Hepatocyte (in vitro differentiated cells): ENCODE results near the gene TACR2. TPM values are rescaled to one million over a fixed set of nuclear protein-coding genes. Genes with fewer than 3 reads are reported as not detected.

Experiments used
- DNase-seq: peaks from one replicate; pipeline ENCODE4 v3.0.0-alpha.2; 2016; ENCODE audit warnings: low spot score
- H2AFZ ChIP-seq: fragments of 200-600 bp; sonication (generic); 2 replicates; pipeline ENCODE4 v1.6.0; 2016; ENCODE audit warnings: antibody characterized with exemption, mild to moderate bottlenecking
- H3K27ac ChIP-seq: fragments of 200-600 bp; sonication (generic); 2 replicates; pipeline ENCODE4 v1.5.1; 2016; ENCODE audit warnings: mild to moderate bottlenecking
- H3K27me3 ChIP-seq: fragments of 200-600 bp; sonication (generic); 2 replicates; pipeline ENCODE4 v1.6.1; 2016
- H3K36me3 ChIP-seq: fragments of 200-600 bp; sonication (generic); replicated peaks from 2 replicates; pipeline ENCODE4 v1.5.1; 2016; ENCODE audit warnings: low read depth; ENCODE audit not compliant: insufficient read depth
- H3K4me1 ChIP-seq: fragments of 200-600 bp; sonication (generic); 2 replicates; pipeline ENCODE4 v1.5.1; 2016; ENCODE audit warnings: mild to moderate bottlenecking, moderate library complexity; ENCODE audit not compliant: insufficient read depth
- H3K4me2 ChIP-seq: fragments of 200-600 bp; sonication (generic); 2 replicates; pipeline ENCODE4 v1.6.0; 2016
- H3K4me3 ChIP-seq: fragments of 200-600 bp; sonication (generic); 2 replicates; pipeline ENCODE4 v1.5.1; 2016; ENCODE audit warnings: mild to moderate bottlenecking
- H3K79me2 ChIP-seq: fragments of 200-600 bp; sonication (generic); 2 replicates; pipeline ENCODE4 v1.6.0; 2017; ENCODE audit warnings: mild to moderate bottlenecking
- H3K9me2 ChIP-seq: fragments of 200-600 bp; sonication (generic); replicated peaks from 2 replicates; pipeline ENCODE4 v1.6.0; 2017; ENCODE audit warnings: mild to moderate bottlenecking; ENCODE audit not compliant: insufficient read depth
- H3K9me3 ChIP-seq: fragments of 200-600 bp; sonication (generic); 2 replicates; pipeline ENCODE4 v1.5.1; 2016; ENCODE audit warnings: low read depth, mild to moderate bottlenecking
- H4K20me1 ChIP-seq: fragments of 200-600 bp; sonication (generic); 2 replicates; pipeline ENCODE4 v1.6.0; 2016; ENCODE audit warnings: mild to moderate bottlenecking; ENCODE audit not compliant: insufficient read depth, poor library complexity, severe bottlenecking
- CTCF ChIP-seq: fragments of 200-600 bp; sonication (generic); IDR thresholded peaks from 2 replicates; pipeline ENCODE4 v1.5.1; 2016; ENCODE audit warnings: antibody characterized with exemption, mild to moderate bottlenecking; ENCODE audit not compliant: poor library complexity
- EZH2 ChIP-seq: fragments of 200-600 bp; sonication (generic); IDR thresholded peaks from 2 replicates; pipeline ENCODE4 v1.6.1; 2016; ENCODE audit warnings: antibody characterized with exemption, mild to moderate bottlenecking, borderline replicate concordance
- EZH2phosphoT487 ChIP-seq: fragments of 200-600 bp; sonication (generic); IDR thresholded peaks from one replicate; pipeline ENCODE4 v1.6.1; 2018; ENCODE audit warnings: antibody characterized with exemption, mild to moderate bottlenecking, low read depth, moderate library complexity; ENCODE audit not compliant: unreplicated experiment, severe bottlenecking
- WGBS: methylation state at CpG from one replicate; pipeline ENCODE4 v1.1.6; 2016; ENCODE audit warnings: low lambda C conversion rate; ENCODE audit errors: missing lambda C conversion rate; 5-methylcytosine and 5-hydroxymethylcytosine counted together
- polyA plus RNA-seq: library from polyadenylated mRNA; unstranded; fragments of >200 nt; fragmentation: Nextera tagmentation; extraction: Ambion mirVana; gene quantifications from 2 replicates; pipeline ENCODE4 v1.2.1, GENCODE V29; 2016
- total RNA-seq: library from RNA; depleted of rRNA; stranded (reverse); fragments of >200 nt; gene quantifications from 2 replicates; pipeline ENCODE4 v1.2.3, GENCODE V29; 2014

TACR2 gene
- total and polyA plus RNA-seq, 2 experiments from 2014 or later = 0.07 TPM; not detected in 1

GRCh38 chr10:69421611-69422308 lies 5.0 kb upstream of the TACR2 start:
- Histone ChIP-seq H3K36me3 (no peaks in the 10 kb centered on the region), H3K79me2 (no peaks in the 10 kb centered on the region), H3K9me3 (no peaks in the 10 kb centered on the region), H3K4me3 (no peak overlapping the region), H3K4me2 (no peak overlapping the region), H3K4me1 (peaks cover 28% of the 10 kb centered on the region), H4K20me1 (no peaks in the 10 kb centered on the region), H2AFZ (no peak overlapping the region), H3K27me3 (no peaks in the 10 kb centered on the region), H3K27ac (no peak overlapping the region), H3K9me2 (no peaks in the 10 kb centered on the region)
- WGBS = 55% methylated on average over 13 of the region's 13 CpGs
- TF ChIP-seq EZH2phosphoT487 (no peak), CTCF (no peak), EZH2 (no peak)
- DNase-seq = peak; percentile 57

- Histone ChIP-seq H3K36me3 (no peaks in the 10 kb centered on the region), H4K20me1 (no peaks in the 10 kb centered on the region), H2AFZ (no peak overlapping the region), H3K79me2 (no peaks in the 10 kb centered on the region), H3K27ac (no peak overlapping the region), H3K9me3 (no peaks in the 10 kb centered on the region), H3K4me2 (no peak overlapping the region), H3K4me3 (no peak overlapping the region), H3K27me3 (no peaks in the 10 kb centered on the region), H3K9me2 (no peaks in the 10 kb centered on the region), H3K4me1 (peaks cover 21% of the 10 kb centered on the region)
- 93% methylated on average over 11 of the region's 11 CpGs for WGBS
- no peak for DNase-seq
- TF ChIP-seq EZH2phosphoT487 (no peak), EZH2 (no peak)
Observed at GRCh38 chr10:69419744-69420126, 3.0 kb upstream of the TACR2 start.

GRCh38 chr10:69419096-69419743 lies 2.5 kb upstream of the TACR2 start:
- WGBS = 95% methylated on average over 18 of the region's 18 CpGs
- Histone ChIP-seq H3K79me2 (no peaks in the 10 kb centered on the region), H2AFZ (no peak overlapping the region), H3K4me3 (no peak overlapping the region), H3K9me2 (no peaks in the 10 kb centered on the region), H3K4me1 (peaks cover 21% of the 10 kb centered on the region), H3K27me3 (no peaks in the 10 kb centered on the region), H3K27ac (no peak overlapping the region), H3K36me3 (no peaks in the 10 kb centered on the region), H3K4me2 (no peak overlapping the region), H3K9me3 (no peaks in the 10 kb centered on the region), H4K20me1 (no peaks in the 10 kb centered on the region)
- DNase-seq = no peak
- TF ChIP-seq EZH2phosphoT487 = no peak
- no peak for TF ChIP-seq CTCF
- TF ChIP-seq EZH2 = no peak

- Histone ChIP-seq H3K79me2 (no peaks in the 10 kb centered on the region), H3K27me3 (no peaks in the 10 kb centered on the region), H3K4me2 (peak overlapping the region; percentile 19), H2AFZ (no peak overlapping the region), H4K20me1 (no peaks in the 10 kb centered on the region), H3K9me2 (no peaks in the 10 kb centered on the region), H3K4me1 (peaks cover 17% of the 10 kb centered on the region), H3K4me3 (no peak overlapping the region), H3K9me3 (no peaks in the 10 kb centered on the region), H3K36me3 (no peaks in the 10 kb centered on the region), H3K27ac (peak overlapping the region; percentile 69)
- WGBS = 45% methylated on average over 8 of the region's 8 CpGs
- no peak for DNase-seq
- TF ChIP-seq EZH2phosphoT487 (no peak), EZH2 (no peak)
Observed at GRCh38 chr10:69418052-69418752, 1.5 kb upstream of the TACR2 start.
